Middle frontal gyrus (tissue), 1 donor: Measurements from ENCODE around the gene TMEM161A.

Experiments
- DNase-seq: peaks from one replicate; pipeline ENCODE4 v3.0.0-alpha.2; 2015; ENCODE audit warnings: low spot score; ENCODE audit errors: extremely low spot score

TMEM161A gene

DNA sequence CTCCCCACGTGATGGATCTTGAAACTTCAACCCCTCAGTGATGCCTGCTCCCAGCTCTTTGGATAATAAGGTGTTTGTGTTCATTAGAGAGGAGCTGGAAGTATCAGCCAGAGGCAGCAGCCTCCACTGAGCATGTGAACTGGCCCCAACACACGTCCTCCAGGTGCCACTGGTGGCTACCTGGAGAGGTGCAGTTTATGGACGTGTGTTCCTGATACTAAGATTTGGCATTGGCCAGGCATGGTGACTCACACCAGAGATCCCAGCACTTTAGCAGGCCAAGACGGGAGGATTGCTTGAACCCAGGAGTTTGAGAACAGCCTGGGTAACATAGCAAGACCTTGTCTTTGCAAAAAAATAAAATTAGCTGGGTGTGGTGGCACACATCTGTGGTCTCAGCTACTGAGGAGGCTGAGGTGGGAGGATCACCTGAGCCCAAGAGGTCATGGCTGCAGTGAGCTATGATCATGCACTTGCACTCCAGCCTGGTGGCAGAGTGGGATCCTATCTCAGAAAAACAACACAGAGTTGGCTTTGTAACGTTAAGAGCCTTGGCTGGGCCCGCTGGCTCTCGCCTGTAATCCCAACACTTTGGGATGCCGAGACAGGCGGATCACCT, 40.1 kb downstream of the TMEM161A start:
- no peak for DNase-seq

DNA sequence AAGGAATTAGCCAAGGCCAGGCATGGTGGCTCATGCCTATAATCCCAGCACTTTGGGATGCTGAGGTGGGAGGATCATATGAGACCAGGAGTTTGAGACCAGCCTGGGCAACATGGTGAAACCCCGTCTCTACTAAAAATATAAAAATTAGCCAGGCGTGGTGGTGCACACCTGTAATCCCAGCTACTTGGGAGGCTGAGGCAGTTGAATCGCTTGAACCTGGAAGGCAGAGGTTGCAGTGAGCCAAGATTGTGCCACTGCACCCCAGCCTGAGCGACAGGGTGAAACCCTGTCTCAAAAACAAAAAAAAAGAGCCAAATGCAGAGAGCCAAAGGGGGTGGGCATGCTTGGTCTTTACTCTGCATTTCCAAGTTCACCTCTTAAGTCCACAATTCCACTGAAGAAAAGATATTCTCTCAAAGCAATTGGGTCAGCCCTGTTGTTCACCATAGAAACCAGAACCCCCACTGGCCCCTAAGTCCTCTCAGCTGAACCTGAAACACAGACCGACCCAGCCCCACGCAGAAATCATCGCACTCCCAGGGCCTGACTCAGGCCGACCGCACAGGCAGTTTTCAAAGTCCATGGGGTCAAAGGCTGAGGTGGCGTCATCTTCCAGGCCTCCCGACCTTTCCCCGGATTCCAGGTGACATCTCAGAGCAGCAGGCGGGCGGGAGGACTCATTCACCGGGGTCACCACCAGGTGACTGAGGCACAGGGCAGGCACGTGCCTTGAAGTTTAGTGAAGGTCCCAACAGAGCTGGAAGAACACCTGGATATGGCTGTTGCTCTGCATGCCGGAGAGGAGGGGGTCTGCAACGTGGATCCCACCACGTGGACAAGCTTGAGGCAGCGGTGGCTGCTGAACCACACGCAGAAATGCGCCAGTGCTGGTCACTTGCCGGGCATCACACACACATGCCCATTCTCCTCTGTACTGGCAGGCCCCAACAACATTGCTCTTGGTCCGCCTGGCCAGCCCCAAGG, 41.3 kb downstream of the TMEM161A start:
- DNase-seq = no peak

DNA sequence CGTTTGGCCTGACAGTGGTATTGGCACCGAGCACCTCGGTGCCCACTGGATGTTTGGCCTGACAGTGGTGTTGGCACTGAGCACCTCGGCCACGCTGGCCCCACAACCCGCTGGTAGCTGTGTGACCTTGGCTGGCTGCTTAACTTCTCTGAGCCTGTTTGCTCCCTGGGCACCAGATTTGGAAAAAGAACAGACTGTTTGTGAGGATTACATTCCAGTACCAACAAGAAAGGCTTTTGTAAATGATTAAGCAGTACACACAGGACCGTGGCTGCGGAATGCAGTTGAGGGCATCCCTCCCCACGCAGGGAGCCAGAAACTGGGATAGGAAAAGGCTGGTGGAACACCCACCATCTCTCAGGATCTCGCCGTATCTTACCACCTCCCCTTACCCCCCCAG, 42.6 kb downstream of the TMEM161A start:
- DNase-seq = no peak

DNA sequence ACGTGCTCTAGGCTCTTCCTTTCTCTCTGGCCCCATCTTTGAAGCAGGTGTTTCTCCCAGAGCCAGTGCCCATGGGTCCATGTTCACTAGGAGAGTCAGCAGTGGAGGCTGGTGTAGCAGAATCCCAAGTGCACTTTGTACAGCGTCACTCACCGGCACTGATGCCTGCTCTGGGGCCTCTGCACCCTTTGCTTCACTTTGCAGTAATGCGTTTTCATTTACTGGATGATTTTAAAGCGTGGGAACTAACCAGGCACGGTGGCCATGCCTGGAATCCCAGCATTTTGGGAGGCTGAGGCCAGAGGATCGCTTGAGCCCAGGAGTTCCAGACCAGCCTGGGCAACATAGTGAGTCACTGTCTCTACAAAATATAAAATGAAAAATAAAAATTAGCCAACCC, 43.8 kb downstream of the TMEM161A start:
- DNase-seq = no peak

DNA sequence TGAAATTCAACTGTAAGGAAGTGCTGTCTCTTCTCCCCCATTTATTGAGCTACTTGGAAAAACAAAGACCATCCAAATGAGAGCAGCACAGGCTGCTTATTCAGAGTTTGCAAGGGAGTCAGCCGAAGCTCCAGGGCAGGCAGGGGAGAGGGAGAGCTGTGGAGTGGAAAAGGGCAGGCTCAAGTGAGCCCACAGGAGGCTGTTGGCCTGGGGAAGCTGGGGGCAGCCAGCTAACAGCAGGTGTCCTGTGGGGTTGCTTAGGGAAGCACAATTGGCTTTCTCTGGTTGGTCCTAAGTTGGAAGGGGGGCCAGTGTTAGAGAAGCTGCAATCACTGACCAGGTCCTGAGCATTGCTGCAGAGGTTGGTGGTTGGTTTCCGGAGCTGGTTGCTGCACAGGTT, 50.6 kb downstream of the TMEM161A start:
- no peak for DNase-seq

DNA sequence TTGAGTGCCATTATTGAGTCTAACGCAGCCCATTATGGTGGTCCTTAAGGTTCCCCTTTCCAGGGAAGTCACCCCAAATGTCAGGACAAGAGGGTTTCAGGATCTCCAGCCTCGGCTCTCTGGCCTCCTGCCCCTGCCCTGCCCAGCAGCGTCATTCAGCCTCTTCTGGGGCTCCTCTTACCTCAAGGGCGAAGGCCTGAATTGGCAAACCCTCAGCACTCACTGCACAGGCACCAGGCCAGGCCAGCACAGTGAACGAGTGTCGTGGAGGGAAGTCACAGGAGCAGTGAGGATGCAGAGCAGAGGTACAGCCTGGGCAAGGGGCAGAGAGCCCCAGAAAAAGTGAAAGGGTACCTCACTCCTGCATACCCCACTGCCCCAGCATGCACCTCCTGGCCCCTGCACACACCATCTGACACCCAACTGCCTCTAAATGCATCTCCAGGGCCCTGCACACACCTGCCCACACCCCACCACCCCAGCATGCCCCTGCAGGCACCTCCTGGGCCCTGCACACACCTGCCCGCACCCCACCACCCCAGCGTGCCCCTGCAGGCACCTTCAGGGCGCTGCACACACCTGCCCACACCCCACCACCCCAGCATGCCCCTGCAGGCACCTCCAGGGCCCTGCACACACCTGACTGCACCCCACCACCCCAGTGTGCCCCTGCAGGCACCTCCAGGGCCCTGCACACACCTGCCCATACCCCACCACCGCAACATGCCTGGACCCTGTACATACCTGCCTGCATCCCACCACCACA, 54.7 kb downstream of the TMEM161A start:
- no peak for DNase-seq

DNA sequence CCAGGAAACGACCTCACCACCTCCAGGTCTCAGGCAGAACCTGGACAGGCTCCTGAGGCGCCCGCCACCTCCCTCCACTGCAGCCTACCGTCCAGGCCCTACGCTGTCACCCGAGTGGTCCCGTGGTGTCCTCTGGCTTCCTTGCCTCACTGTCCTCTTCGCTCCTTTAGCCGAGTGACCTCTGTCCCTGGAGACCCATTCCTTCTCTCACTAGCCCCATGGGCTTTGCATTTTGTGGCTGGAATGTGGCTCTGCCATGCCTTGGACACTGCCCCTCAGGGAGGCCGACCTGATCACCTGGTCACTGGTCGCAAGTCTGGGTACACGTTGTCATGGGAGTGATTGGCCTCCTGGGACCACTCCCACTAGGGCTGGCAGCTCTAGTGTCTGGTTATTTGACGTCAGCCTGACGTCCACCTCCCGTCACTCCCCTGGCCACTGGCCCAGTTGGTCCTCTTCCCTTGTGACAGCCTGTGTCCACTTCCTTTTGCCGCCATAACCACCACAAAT, 56.6 kb downstream of the TMEM161A start:
- no peak for DNase-seq

DNA sequence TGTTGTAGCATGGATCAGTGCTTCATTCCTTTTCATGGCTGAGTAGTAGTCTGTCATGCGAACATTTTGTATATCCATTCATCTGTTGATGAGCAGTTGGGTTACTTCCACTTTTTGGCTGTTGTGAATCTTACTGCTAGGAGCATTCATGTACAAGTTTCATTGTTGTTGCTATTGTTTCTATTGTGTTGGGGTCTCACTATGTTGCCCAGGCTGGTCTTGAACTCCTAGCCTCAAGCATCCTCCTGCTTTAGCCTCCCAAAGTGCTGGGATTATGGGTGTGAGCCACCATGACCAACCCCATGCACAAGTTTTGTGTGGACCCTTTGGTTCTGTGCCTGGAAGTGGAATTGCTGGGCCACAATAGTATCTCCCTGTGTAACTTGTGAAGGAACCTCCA, 58.7 kb downstream of the TMEM161A start:
- DNase-seq = no peak

DNA sequence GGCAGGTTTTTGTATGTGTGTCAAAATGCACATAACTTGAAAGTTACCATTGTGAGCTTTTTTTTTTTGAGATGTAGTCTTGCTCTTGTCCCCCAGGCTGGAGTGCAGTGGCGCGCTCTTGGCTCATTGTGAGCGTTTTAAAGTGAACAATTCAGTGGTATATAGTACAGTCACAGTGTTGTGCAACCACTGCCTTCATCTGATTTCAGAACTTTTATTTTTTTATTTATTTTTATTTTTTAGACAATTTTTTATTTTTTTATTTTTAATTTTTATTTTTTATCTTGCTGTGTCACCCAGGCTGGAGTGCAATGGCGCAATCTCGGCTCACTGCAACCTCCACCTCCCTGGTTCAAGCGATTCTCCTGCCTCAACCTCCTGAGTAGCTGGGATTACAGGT, 59.5 kb downstream of the TMEM161A start:
- no peak for DNase-seq

DNA sequence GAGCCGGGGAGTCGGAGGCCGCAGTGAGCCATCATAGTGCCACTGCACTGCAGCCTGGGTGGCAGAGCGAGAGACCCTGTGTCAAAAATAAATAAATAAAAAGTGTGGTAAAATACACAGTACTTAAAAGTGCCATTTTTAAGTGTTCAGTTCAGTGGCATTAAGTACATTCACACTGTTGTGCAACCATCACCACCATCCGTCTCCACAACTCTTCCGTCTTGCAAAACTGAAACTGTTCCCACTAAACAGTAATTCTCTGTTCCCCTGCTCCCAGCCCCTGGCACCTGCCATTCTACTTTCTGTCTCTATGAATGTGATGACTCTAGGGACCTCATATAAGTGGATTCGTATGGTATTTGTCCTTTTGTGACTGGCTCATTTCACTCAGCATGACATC, 61.2 kb downstream of the TMEM161A start:
- DNase-seq = no peak

DNA sequence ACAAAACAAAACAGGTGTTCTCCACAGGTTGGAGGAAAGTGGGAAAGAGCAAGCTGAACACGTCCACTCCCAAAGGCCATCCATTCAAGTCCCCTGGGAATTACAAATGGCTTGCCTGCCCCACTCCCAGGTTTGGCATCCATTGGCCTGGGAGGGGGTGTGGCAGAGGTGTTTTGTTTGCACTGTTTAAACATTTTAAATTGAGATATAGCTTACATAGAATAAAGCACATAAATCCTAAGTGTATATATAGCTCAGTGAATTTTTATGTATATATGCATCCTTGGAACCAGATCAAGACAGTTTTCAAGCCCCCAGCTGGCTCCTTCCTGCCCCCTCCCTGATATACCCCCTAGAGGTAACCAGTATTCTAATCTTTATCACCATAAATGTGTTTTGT, 61.8 kb downstream of the TMEM161A start:
- DNase-seq = no peak

DNA sequence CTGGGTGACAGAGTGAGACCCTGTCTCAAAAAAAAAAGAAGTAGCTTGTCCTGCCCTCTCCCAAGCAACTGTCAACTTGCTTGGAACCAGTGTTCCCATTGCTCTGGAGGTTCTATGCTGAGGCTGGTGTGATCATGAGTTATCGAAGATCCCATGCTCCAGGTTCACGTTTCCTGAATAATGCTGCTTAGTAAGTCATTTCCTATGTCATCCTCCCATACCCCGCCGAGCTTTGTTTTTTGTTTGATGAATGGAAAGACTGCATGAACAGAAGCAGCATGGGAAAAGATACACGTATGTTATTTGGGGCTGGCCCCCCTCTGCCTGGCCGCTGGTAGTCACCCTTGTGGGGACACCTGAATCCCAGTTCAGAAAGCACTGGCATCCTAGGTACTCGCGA, 63.2 kb downstream of the TMEM161A start:
- DNase-seq = no peak

DNA sequence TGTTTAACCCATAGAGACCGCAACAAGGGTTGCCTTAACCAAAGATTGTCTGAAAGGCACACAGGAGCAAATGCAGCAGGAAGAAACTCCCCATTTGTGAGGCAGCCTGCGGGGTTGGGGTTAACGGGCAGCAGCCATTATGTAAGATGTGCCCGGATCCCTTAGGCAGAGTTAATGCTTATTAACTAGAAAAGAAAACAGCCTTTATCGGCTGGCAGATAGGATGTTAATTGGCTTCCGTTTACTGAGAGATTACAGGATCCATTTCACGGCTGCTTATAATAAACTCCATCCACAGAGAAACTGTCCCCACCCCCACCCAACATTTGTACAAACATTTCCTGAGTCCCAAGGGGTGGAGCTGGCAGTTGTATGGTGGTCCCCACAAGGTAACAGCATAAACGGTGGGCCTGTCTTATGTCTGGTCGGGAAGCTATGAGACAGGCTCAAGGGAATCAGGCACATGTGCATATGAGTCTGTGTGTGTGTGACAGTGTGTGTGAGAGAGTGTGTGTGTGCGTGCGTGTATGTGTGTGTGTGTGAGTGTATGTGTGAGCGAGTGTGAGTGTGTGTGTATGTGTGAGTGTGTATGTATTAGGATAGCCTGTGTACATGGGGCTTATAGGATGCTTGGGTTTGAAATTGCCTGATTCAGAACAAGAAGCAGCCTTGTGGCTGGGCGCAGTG, 63.9 kb downstream of the TMEM161A start:
- no peak for DNase-seq

DNA sequence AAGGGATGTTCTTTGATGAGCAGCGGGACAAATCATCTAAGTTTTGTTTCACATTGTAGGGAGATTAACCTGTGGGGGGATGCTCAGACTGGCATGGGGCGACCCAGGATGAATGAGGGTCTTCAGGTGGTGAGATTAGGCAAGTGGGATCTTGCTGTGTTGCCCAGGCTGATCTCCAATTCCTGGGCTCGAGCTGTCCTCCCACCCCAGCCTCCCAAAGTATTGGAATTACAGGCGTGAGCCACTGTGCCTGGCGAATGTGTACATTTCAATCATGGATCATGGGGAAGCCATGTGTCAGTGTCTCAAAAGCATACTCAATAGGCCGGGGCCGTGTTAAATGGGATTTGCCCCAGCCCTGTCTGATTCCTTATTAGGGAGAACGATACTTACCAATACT, 66.4 kb downstream of the TMEM161A start:
- DNase-seq = no peak
